ENCODE data around the gene HENMT1. TPM values are rescaled to one million over a fixed set of nuclear protein-coding genes. Genes with fewer than 3 reads are reported as not detected.

HENMT1 gene
- polyA plus RNA-seq, 2 of the 4 experiments (the other 2 are of a cell fraction): 8.1 to 9.7 TPM

DNA sequence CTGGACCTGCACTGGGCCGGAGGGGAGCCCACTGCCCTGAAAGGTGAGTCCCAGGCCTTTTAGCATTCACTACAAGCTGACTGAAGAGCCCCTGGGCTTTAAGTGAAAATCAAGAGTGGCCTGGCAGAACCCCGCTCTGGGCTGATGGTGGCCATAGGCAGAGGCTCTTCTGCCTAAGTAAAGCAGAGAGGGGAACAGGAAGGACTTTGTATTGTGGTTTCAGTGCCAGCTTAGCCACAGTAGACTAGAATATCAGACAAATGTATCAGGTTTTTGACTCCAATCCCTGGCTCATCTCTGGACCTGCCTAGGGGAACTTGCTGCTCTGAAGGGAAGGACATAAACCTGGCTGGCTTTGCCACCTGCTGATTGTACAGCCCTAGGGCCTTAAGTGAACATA lies 10.2 kb upstream of the HENMT1 start:
- Histone ChIP-seq H3K4me3 (no peak overlapping the region), H3K4me2 (no peak overlapping the region), H3K27ac (no peak overlapping the region), H3K4me1 (no peaks in the 10 kb centered on the region), H3K9me3 (no peaks in the 10 kb centered on the region)
- CTCF ChIA-PET: no interaction called here
- 100% methylated on average over 1 of the region's 2 CpGs for WGBS (ENCODE audit: missing lambda C conversion rate)
- TF ChIP-seq CTCF (IDR thresholded peaks at IDR 0.05) (no peak), NPAS2 (CRISPR knock-in tag; IDR thresholded peaks at IDR 0.05; ENCODE audit: borderline replicate concordance) (no peak), NR3C1 (IDR thresholded peaks at IDR 0.05) (no peak), RARB (CRISPR knock-in tag; IDR thresholded peaks at IDR 0.05) (no peak), EHMT2 (IDR thresholded peaks at IDR 0.05; ENCODE audit: low read depth) (no peak), JUNB (IDR thresholded peaks at IDR 0.05) (no peak), TP53 (CRISPR knock-in tag; IDR thresholded peaks at IDR 0.05) (no peak), FOXS1 (CRISPR knock-in tag; IDR thresholded peaks at IDR 0.05) (no peak), EP300 (IDR thresholded peaks at IDR 0.05) (no peak), RCOR1 (IDR thresholded peaks at IDR 0.05; ENCODE audit: low read depth, low read length) (no peak), TFCP2L1 (CRISPR knock-in tag; IDR thresholded peaks at IDR 0.05) (no peak), MAZ (IDR thresholded peaks at IDR 0.05; ENCODE audit: borderline replicate concordance, low read depth, low read length) (no peak), CHD2 (IDR thresholded peaks at IDR 0.05; ENCODE audit: low read length, partially characterized antibody) (no peak), POLR2AphosphoS2 (conservative IDR thresholded peaks at IDR 0.05; ENCODE audit: low read length) (no peak)
- TF ChIP-seq, protein P1, sequence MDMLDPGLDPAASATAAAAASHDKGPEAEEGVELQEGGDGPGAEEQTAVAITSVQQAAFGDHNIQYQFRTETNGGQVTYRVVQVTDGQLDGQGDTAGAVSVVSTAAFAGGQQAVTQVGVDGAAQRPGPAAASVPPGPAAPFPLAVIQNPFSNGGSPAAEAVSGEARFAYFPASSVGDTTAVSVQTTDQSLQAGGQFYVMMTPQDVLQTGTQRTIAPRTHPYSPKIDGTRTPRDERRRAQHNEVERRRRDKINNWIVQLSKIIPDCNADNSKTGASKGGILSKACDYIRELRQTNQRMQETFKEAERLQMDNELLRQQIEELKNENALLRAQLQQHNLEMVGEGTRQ (IDR thresholded peaks at IDR 0.05): no peak
- TF ChIP-seq, protein P2, sequence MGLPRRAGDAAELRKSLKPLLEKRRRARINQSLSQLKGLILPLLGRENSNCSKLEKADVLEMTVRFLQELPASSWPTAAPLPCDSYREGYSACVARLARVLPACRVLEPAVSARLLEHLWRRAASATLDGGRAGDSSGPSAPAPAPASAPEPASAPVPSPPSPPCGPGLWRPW (IDR thresholded peaks at IDR 0.05): no peak
- POLR2A ChIA-PET: no interaction called here
- DNase-seq (ENCODE audit: low read depth in 1 of 2, low spot score in 1 of 2): no peak
- FAIRE-seq: no peak
- ATAC-seq: no peak

GRCh38 chr1:108670131-108670773 lies 9.4 kb upstream of the HENMT1 start:
- Histone ChIP-seq H3K27ac (no peak overlapping the region), H3K4me1 (no peaks in the 10 kb centered on the region), H3K9me3 (no peaks in the 10 kb centered on the region), H3K4me3 (no peak overlapping the region), H3K4me2 (no peak overlapping the region)
- WGBS (ENCODE audit: missing lambda C conversion rate): 79% methylated on average over 4 of the region's 5 CpGs
- ATAC-seq (no peak), FAIRE-seq (no peak), DNase-seq (ENCODE audit: low read depth in 1 of 2, low spot score in 1 of 2) (no peak)
- ChIA-PET CTCF (interaction anchor here (0.9 kb wide), 1 partner anchor 10 kb away, joined by 3 read pairs; no protein-coding TSS in a partner anchor), POLR2A (no interaction called here)
- TF ChIP-seq FOXS1 (CRISPR knock-in tag; IDR thresholded peaks at IDR 0.05) (no peak), KDM1A (IDR thresholded peaks at IDR 0.05; ENCODE audit: low read depth) (no peak), POLR2AphosphoS2 (conservative IDR thresholded peaks at IDR 0.05; ENCODE audit: low read length) (no peak)

- Histone ChIP-seq H3K4me1 (no peaks in the 10 kb centered on the region), H3K9me3 (no peaks in the 10 kb centered on the region), H3K4me3 (no peak overlapping the region), H3K27ac (no peak overlapping the region), H3K4me2 (no peak overlapping the region)
- ATAC-seq (no peak), DNase-seq (ENCODE audit: low read depth in 1 of 2, low spot score in 1 of 2) (no peak), FAIRE-seq (no peak)
- ChIA-PET POLR2A (no interaction called here), CTCF (interaction anchor here (0.9 kb wide), 1 partner anchor 10 kb away, joined by 3 read pairs; no protein-coding TSS in a partner anchor)
- 58% methylated on average over 7 of the region's 7 CpGs for WGBS (ENCODE audit: missing lambda C conversion rate)
- TF ChIP-seq HDAC2 (IDR thresholded peaks at IDR 0.05) (no peak), KDM5A (IDR thresholded peaks at IDR 0.05) (no peak)
Observed at GRCh38 chr1:108669679-108670078, 8.8 kb upstream of the HENMT1 start.

GRCh38 chr1:108668777-108669176 lies 7.9 kb upstream of the HENMT1 start:
- no peak overlapping the region for H3K4me2 ChIP-seq
- H3K4me3 ChIP-seq: no peak overlapping the region
- H3K27ac ChIP-seq: no peak overlapping the region
- no peaks in the 10 kb centered on the region for H3K9me3 ChIP-seq
- no peak for DNase-seq (ENCODE audit: low read depth in 1 of 2, low spot score in 1 of 2)
- POLR2A ChIA-PET: no interaction called here
- H3K4me1 ChIP-seq: no peaks in the 10 kb centered on the region
- FAIRE-seq: no peak
- CTCF ChIA-PET: no interaction called here
- no peak for ATAC-seq
- TF ChIP-seq ESRRA (IDR thresholded peaks at IDR 0.05; ENCODE audit: borderline replicate concordance, low read length): no peak
- no peak for TF ChIP-seq KDM1A (IDR thresholded peaks at IDR 0.05; ENCODE audit: low read depth)
- TF ChIP-seq RFX5 (IDR thresholded peaks at IDR 0.05): no peak
- no peak for TF ChIP-seq MAZ (IDR thresholded peaks at IDR 0.05; ENCODE audit: borderline replicate concordance, low read depth, low read length)
- no peak for TF ChIP-seq FOSL2 (IDR thresholded peaks at IDR 0.05)
- TF ChIP-seq FOSL2 (CRISPR knock-in tag; IDR thresholded peaks at IDR 0.05): no peak
- no peak for TF ChIP-seq CTCF (IDR thresholded peaks at IDR 0.05)
- no peak for TF ChIP-seq SMC3 (IDR thresholded peaks at IDR 0.05)
- TF ChIP-seq PBX3 (IDR thresholded peaks at IDR 0.05): no peak
